HG02870 (cell line): ENCODE measurements around the gene CHD8.
A peak's percentile ranks its signal among the peaks of the same experiment; 100 is the strongest.
"Not testable (repeated sequence)": the region's sequence is repeated elsewhere in the genome, so short reads cannot be mapped to it uniquely, and the experiment has no call there.

Experiments
- ATAC-seq: cut with Tn5 transposase; IDR thresholded peaks from one replicate; pipeline ENCODE4 v1.9.1; 2021; ENCODE audit warnings: mild to moderate bottlenecking, moderate library complexity; ENCODE audit not compliant: unreplicated experiment

The CHD8 gene, protein sequence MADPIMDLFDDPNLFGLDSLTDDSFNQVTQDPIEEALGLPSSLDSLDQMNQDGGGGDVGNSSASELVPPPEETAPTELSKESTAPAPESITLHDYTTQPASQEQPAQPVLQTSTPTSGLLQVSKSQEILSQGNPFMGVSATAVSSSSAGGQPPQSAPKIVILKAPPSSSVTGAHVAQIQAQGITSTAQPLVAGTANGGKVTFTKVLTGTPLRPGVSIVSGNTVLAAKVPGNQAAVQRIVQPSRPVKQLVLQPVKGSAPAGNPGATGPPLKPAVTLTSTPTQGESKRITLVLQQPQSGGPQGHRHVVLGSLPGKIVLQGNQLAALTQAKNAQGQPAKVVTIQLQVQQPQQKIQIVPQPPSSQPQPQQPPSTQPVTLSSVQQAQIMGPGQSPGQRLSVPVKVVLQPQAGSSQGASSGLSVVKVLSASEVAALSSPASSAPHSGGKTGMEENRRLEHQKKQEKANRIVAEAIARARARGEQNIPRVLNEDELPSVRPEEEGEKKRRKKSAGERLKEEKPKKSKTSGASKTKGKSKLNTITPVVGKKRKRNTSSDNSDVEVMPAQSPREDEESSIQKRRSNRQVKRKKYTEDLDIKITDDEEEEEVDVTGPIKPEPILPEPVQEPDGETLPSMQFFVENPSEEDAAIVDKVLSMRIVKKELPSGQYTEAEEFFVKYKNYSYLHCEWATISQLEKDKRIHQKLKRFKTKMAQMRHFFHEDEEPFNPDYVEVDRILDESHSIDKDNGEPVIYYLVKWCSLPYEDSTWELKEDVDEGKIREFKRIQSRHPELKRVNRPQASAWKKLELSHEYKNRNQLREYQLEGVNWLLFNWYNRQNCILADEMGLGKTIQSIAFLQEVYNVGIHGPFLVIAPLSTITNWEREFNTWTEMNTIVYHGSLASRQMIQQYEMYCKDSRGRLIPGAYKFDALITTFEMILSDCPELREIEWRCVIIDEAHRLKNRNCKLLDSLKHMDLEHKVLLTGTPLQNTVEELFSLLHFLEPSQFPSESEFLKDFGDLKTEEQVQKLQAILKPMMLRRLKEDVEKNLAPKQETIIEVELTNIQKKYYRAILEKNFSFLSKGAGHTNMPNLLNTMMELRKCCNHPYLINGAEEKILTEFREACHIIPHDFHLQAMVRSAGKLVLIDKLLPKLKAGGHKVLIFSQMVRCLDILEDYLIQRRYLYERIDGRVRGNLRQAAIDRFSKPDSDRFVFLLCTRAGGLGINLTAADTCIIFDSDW (N-terminal part only)

DNA sequence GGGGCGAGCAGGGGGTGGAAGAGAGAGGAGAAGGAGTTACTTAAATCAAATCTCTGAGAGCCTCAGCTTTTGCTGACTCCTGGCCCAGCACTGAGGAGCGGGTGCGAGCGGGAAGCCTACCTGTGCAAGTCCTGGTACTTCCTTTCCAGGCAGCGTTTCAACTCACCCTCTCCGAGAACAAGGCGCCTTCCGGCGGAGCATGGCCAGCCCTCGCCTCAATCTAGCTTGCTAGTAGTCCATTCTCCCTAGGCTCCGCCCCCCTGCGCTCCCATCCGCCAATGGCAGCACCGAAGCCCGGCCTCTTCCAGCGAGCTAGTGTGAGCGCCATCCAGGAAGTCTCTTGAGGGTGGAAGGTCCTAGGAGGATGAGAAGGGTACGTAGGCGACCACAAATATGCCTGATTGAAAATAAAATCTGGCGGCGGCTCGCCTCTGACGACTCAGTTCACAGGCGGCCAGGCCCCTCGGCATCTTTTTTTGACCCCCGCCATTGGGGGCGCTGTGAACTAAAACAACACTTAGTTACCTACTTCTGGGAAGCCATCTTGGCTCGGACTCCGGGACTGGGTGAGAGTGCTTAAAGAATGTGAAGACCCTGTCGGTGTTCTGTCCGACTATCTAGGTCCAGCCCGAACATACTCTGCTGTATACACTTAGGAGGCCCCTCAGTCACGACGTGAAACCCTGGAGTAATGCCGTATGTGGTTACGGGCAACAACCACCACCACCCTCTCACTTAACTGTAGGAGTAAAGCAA, at the start of gene CHD8:
Gene CHD8 (minus strand): TSS at position 212 of the 756 bp plus-strand sequence. CDS start 24,480 bp downstream, outside the sequence.
- ATAC-seq, result peak; percentile 96

DNA sequence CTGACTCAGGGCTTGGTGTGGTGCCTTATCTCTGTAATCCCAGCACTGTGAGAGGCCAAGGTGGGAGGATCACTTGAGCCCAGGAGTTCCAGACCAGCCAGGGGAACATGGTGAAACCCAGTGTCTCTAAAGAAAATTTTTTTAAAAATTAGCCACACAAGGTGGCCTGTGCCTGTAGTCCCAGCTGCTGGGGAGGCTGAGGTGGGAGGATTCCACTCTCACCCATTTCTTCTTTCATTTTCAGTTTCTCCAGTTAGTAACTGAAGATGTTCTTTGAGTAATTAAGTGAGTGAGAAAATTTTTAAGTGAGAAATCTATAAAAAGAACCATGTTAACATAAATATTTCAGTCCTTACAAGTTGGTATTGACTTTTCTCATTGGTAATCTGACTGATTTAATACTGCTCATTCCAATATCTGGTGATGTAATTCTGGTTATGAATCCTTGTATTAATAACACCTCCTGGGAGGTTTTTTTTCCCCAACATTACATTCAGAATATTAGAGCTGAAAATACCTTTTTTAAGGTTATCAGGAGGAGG, 49.2 kb upstream of the CHD8 start:
- peak; percentile 78 for ATAC-seq

DNA sequence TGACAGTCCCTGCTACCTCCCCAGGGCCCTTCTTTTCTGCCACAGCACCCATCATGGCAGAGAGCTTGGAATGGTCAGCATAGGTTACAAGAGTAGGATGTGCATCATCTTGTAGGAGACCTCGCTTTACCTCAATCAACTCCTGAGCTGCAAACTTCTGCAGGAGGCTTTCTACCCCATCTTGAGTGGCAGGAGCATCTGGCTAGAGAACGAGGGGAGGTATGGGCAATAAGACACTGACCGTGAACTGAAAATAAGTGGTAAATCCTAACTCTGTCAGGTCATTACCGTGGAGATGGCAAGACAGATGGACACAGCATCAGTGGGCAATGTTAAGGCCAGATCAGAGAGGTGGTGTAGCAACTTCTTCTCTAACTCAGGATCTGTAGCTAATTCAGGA, 47.5 kb upstream of the CHD8 start:
- no peak for ATAC-seq

DNA sequence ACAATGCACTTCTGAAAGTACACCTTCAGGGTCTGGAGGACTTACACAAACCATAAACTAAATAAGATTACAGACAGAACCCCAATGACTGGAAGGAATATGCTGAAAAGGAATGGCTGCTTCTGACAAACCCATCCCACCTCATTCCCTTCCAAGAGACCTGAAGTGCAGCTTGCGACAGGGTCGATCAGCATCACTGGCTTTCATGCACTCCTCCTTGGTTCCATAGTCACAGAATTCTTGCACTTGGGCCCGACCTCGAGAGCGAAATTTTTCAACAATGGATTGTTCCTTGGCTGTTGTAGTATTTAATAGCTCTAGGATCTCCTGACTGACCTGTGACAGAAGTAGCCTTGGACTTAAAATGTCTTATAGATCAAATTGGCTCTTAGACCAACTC, 45.6 kb upstream of the CHD8 start:
- no peak for ATAC-seq

DNA sequence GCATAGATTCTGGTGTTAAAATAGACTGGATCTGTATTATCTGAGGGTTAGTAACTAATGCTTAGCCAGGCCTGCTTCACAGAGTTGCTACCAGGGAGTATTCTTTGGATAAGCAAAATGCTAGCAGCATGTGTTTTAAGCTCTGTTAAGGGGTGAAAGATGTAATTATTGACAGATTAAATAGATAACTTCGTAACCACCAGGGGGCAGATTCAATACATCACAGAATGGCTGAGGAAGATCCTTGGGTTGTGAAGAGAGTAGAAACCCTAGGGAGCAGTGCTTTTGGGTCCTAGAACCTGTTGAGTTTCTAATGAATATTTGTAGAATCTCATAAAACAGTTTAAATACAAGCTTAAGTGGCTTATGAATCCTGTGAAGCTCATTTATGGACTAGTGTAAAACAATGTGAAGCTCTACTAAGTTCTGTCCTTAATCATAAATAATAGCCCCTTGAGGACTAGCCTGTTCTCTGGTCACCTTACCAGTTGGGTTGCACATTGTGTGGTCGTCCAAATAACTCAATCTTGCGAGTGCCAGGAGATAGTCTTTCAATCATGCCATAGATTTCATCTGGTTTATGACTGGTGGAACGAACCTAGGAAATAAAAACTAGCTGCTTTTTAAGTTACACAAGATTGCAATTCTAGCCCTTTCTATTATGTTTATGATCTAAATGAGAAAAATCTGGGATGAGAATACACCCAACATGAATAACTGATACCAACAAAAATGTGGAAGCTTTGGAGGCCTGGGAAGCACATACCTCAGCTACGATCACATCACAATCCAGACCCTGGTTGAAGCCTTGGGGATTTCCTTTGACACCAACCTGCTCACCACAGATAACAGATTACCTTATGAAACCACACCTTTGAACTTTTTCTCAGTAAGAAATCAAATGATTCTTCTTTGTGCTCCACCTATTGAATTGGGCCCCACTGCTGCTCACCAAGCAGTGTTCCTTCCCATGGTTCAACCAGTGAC, 42.9 kb upstream of the CHD8 start:
- ATAC-seq, result no peak

DNA sequence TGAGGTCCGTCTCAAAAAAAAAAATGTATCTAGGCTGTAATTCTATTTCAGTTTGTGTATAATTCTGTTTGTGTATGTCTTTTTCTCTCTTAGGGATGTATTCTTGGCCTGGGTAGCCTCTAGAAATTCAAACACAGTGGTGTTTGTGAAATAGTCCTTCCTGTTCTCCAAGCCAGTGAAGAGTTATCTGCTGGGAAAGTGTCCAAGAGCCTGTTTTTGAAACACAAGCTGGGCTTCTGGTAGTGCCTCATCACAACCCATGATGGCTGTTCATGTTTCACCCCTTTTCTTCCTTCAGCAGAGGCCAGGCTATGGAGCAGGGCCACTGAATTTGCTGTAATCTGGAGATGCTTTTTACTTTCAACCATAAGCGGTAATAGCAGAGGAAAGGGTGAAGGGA, 40.5 kb upstream of the CHD8 start:
- ATAC-seq, result no peak

DNA sequence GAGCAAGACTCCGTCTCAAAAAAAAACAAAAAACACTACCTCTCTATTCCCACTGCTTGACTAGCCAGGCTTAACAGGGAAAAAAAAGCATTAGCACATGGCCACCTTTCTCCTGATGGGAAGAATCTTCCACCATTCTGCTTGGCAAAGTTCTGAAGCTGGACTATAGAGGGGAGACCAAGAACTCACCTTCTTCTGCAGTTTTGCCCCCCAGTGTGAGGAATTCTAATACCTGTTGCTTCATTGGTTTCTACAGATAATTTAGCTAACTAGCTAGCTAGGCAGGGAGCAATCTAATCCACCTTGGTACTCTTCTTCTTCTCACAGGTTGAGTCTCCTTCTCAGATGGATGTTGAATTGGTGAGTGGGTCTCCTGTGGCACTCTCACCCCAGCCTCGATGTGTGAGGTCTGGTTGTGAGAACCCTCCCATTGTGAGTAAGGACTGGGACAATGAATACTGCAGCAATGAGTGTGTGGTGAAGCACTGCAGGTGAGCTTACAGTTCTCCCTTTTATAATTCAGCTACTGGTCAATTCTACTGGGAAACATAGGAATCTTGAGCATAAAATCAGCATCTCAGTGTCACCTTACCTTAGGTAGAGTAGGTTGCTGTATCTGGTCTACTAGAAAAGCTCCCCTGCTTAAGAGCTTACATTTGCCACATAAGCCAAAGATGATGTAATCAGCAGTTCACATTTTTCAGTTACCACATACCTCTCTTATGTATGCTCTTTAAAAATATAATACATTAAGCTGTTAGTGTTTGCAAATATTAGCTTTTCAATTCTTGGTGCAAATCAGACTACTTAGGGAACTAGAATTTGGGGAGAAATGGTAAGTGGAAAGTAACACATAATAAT, 39.2 kb upstream of the CHD8 start:
- ATAC-seq, result no peak

DNA sequence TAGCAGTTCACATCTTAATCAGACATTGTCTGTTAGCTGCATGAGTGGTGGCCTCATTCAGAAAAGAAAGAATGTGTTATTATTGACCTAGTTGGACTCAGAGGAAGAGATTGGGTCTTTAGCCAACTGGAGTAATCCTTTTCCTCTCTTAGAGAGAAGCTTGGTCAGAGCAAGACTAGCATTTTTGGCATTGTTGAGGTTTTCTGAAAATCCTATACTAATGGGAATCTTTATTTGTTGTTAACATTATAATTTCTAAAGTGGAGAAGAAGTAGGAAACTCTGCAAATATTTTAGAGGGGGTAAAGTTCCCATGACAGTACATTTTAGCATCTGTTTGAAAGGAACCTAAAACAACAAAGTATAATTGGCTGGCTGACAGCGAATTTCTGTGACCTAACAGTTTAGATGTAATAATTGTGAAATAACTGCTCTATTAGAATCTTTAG, 30.7 kb upstream of the CHD8 start:
- no peak for ATAC-seq

DNA sequence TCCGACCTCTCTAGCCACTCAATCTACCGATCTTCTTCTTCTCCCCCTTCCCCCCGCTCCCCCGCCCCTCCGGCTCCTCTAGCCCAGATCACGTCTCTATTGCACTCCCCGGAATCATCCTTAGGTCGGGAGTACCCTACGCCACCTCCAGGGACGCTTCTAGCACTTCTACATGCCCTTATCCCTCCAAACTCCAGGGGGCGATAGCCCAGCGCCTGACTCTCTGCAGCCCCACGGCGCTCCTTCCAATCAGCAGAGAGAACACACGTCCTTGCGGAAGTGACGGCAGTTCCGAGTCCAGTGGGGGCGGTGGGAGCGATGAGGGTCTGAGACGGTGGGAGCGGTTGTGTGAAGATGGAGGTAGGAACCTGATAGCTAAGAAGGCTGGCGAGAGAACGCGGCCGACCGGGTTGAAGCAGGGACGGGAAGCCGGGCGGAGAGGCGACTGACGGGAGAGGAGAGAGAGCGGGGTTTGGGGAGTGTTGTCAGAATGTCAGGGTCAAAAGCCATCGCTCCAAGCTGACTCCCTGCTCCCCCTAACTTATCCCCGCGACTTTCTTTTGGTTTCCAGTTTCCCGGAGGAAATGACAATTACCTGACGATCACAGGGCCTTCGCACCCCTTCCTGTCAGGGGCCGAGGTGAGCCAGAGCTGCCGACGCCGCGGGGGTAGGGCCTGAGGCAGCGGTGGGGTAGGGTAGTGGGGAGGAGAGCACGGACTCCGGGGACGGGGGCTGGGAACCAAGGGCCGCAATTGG, 21.2 kb upstream of the CHD8 start, which contains the start of the genes RAB2B and TOX4:
Gene RAB2B (minus strand): TSS at position 35 of the 757 bp plus-strand sequence. CDS start 87 bp downstream, outside the sequence.
Gene TOX4 (plus strand): TSS at position 271 of the 757 bp plus-strand sequence. CDS start 84 bp downstream, at position 355.
- peak; percentile 100 for ATAC-seq

DNA sequence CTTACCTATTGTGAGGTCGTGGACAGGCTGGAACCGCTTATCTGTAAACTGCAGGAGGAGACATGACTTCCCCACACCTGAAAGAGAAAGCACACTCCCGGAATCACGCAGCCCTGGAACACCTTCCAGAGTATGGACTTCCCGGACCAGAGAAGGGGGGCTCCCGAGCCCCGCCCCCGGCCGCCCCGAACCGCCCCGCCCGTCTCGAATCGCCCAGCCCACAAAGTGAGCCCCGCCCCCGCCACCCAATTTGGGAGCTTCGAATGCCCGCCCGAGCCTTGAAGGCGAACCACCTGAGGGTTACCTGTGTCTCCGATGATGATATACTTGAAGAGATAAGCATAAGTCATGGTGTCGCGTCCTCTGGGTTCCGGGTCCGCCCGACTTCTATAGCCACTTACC, 20.6 kb upstream of the CHD8 start:
- no peak for ATAC-seq

DNA sequence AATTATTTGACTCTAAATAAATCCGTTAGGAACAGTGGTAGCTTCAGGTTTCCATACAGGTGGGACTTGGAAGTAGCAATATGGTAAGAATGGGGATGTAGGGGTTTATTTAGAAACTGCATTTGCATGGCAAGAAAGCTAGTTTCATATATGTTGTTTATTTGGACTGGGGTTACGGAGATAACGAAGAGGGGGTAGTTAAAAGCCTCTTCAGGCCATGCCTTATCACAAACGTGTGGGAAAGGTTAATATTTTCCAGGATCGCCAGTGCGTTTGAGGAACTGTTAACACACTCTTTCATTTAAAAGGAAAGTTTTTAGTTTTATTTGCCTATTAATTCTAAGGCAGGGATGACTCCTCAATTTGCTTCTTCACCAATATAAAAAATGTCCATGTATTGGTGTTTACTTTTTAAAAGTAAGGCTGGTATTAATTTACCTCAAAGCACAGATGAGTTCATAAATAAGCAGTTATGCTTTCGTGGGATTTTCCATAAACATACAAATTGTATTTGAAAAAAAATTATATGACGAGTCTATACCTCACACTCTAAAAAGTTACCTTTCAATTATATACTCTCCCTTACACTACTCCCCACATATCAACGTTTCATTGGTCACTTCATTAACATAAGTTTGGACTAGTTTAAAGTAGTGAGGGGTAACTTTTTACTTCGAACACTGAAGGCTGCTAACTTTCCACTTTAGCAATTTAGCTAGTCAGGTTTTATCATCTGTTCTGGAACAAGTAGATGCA, 20.0 kb upstream of the CHD8 start:
- ATAC-seq, result no peak

DNA sequence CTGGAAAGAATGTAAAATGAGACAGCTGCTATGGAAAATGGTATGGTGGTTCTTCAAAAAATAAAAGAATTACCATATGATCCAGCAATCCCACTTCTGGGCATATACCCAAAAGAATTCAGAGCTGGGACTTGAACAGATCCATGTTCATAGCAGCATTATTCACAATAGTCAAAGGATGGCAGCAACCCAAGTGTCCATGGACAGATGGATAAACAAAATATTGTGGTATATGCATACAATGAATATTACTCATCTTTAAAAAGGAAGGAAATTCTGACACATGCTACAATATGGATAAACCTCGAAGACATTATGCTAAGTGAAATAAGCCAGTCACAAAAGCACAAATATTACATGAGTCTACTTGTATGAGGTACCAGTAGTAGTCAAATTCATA, 11.7 kb upstream of the CHD8 start:
- ATAC-seq, result no peak

DNA sequence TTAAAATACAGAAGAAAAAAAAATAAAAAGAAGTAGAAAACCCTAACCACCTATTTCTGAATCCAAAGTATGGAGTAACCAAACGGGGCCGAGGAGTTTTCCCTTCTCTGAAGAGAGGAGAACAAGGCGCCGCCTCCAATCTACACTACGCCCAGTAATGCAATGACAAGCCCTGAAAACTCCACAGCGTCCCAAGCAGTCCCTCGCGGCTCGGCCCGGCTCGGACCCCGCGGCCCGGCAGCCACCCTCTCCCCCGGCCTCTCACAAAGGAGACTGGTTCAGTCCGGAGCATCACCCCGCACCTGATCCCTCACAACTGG, 371 bp downstream of the CHD8 start:
- ATAC-seq, result peak; percentile 12

DNA sequence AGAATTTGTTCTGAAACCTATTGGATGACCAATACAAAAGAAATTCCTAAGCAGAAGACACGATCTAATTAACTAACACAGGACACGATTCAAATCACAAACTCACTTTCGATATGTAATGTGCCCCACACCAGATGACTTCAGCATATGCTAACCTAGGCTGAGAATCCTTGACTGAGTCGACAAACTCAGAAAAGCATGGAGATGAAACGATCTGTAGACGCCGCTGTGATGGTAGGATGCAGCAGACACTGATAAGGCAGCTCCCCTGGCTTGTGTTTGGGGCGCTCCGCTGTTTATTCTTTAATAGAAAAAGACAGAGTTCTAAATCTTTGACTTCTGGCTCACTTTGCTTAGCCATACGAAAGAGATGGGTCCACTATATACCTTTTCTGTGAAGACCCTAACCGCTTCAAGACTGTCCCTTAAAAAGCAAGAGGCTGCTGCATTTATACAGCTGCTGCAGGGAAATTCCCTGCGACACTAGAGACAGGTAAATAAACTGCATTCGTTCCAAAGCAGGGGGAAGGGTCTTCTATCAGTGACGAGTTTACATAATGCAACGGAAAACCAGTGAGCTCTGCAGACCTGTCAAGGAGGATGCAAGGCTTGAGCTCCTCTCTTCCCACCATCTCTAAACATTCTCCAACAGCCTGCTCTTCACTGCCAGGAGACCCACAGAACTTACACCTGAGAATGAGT, 929 bp downstream of the CHD8 start:
- ATAC-seq, result no peak

DNA sequence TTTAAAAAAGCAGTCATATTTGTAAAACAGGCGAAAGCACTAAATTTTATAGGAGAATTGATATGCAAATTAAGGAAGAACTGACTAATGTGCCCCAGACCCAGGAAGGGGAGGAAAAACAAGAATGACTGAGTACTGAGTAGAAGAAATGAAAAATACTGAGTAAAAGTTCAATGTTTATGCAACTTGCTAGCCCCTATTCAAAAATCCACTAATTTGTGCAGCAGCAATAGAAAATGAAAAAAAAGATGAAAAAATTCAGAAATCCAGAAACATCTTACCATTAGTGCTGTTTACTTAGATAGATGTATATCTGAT, 6.1 kb downstream of the CHD8 start:
- no peak for ATAC-seq

DNA sequence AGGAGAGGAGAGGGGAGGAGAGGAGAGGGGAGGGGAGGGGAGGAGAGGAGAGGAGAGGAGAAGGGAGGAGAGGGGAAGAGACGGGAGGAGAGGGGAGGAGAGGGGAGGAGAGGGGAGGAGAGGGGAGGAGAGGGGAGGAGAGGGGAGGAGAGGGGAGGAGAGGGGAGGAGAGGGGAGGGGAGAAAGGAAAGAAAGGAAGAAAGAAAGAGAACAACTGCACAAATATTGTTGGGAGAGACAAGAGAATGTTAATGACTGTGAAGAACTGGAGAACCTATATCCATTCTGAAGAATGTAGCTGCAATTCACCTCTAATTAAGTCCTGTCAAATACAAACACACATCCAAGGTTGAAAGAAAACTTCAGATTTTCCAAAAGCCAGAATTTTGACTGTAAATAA, 13.3 kb downstream of the CHD8 start:
- ATAC-seq, result not testable (repeated sequence)
